CD8-positive, alpha-beta memory T cell (primary cell): ENCODE results near the gene WNK2. TPM values are rescaled to one million over a fixed set of nuclear protein-coding genes. Genes with fewer than 3 reads are reported as not detected.

Experiments used
- CTCF ChIA-PET: fragments of 350-600 bp; sonication (Branson Sonifier 250); formaldehyde crosslinking; loops from one replicate; lab custom pipeline; 2021; ENCODE audit warnings: antibody characterized with exemption; lab: Charles Lee
- POLR2A ChIA-PET: fragments of 350-600 bp; sonication (Branson Sonifier 250); formaldehyde crosslinking; loops from one replicate; lab custom pipeline; 2021; ENCODE audit warnings: antibody characterized with exemption; lab: Charles Lee
- DNase-seq, 5 donors: peaks; one replicate each; pipeline versions ENCODE4 v3.0.0 to v3.0.0-alpha.2; 2020 to 2022; ENCODE audit warnings: mixed read lengths in 1 of 5
- H3K27ac ChIP-seq: one replicate; pipeline ENCODE4 v1.7.0; 2013; ENCODE audit warnings: low read depth, mild to moderate bottlenecking, low read length, moderate library complexity
- H3K27me3 ChIP-seq: 2 replicates; pipeline ENCODE4 v1.7.0; 2013; ENCODE audit warnings: low read length, mild to moderate bottlenecking; ENCODE audit not compliant: insufficient read depth, poor library complexity, severe bottlenecking
- H3K36me3 ChIP-seq: 2 replicates; pipeline ENCODE4 v1.7.0; 2013; ENCODE audit warnings: mild to moderate bottlenecking, low read length, moderate library complexity; ENCODE audit not compliant: insufficient read depth
- H3K4me1 ChIP-seq: 2 replicates; pipeline ENCODE4 v1.7.0; 2013; ENCODE audit warnings: mild to moderate bottlenecking, low read length, moderate library complexity; ENCODE audit not compliant: insufficient read depth
- H3K4me3 ChIP-seq: 2 replicates; pipeline ENCODE4 v1.7.0; 2013; ENCODE audit warnings: mild to moderate bottlenecking, low read length
- H3K9me3 ChIP-seq: 2 replicates; pipeline ENCODE4 v1.7.0; 2013; ENCODE audit warnings: mild to moderate bottlenecking, low read length
- H3K27ac Mint-ChIP-seq, 8 donors: one replicate each; pipeline ENCODE4 v1.8.0; 2020 to 2021; ENCODE audit warnings: mixed read lengths in 8 of 8, mild to moderate bottlenecking in 6 of 8, inconsistent platforms in 3 of 8, moderate library complexity in 3 of 8
- H3K27me3 Mint-ChIP-seq, 2 donors: one replicate each; pipeline ENCODE4 v1.8.0; 2020 to 2021; ENCODE audit warnings: mixed read lengths in 2 of 2, mild to moderate bottlenecking in 1 of 2, moderate library complexity in 1 of 2
- H3K36me3 Mint-ChIP-seq, 3 donors: one replicate each; pipeline ENCODE4 v1.8.0; 2020 to 2021; ENCODE audit warnings: mixed read lengths in 3 of 3, inconsistent platforms in 1 of 3, mild to moderate bottlenecking in 1 of 3
- H3K4me1 Mint-ChIP-seq, 3 donors: one replicate each; pipeline ENCODE4 v1.8.0; 2020 to 2021; ENCODE audit warnings: mixed read lengths in 3 of 3, inconsistent platforms in 1 of 3, mild to moderate bottlenecking in 1 of 3
- H3K4me3 Mint-ChIP-seq, 7 donors: one replicate each; pipeline ENCODE4 v1.8.0; 2020 to 2021; ENCODE audit warnings: mixed read lengths in 7 of 7, mild to moderate bottlenecking in 6 of 7, moderate library complexity in 4 of 7, inconsistent platforms in 2 of 7
- H3K9me3 Mint-ChIP-seq, 5 donors: one replicate each; pipeline ENCODE4 v1.8.0; 2020 to 2022; ENCODE audit warnings: mixed read lengths in 5 of 5, mild to moderate bottlenecking in 3 of 5, moderate library complexity in 2 of 5, inconsistent platforms in 1 of 5
- polyA plus RNA-seq: library from polyadenylated mRNA; unstranded; fragments of 300-500 nt; fragmentation: Illumina TruSeq; gene quantifications from one replicate; pipeline ENCODE4 v1.2.3, GENCODE V29; 2021
- total RNA-seq, 2 experiments: library from RNA; stranded (reverse); gene quantifications; one replicate each; pipeline ENCODE4 v1.2.3, GENCODE V29; 2021

Gene WNK2
- under 1 TPM; 0.20 to 0.55 TPM for total RNA-seq
- not detected for polyA plus RNA-seq

DNA sequence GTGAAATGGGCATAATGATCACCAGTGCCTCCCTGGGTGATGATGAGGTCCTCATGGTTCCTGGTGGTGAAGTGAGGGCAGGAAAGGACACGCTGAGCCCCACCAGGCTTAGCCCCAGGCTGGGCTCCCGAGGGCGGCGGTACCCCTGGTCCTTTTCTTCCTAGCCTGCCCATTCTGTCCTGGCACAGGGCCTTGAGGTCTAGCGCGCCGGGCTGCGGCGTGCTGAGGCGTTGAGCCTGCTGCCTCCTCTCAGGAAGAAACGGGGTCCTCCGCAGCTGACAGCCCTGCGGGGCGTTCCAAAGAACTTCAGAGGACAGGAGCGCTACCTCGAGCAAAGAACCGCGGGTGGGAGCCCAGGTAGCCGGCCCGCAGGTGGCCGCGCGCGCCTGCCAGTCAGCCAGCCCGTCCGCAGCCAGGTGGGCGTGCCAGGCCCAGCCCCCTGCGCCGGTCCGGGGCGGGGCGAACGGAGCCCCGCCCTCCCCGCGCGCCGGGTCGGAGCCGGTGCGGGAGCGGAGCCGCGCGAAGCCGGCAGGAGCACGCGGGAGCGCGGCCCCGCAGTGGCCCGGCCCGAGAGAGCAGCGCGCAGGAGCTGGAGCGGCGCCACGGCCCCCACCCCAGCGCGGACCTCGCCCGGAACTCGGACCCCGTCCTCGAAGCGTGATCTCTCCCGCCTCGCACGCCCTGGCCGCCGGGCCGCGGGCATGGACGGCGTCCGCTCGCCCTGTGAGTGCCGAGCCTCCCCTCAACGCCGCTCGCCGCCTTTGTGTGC lies at the start of gene WNK2:
Gene WNK2, plus strand, starts transcription at position 477 of the 769 bp plus-strand sequence. CDS start 791 bp downstream, outside the sequence.
- Mint-ChIP-seq H3K9me3 (no peaks in the 10 kb centered on the region), H3K27ac (peak within 1 kb of the TSS in 3 of 8 donors; percentile 46 to 78 (median 54)), H3K4me1 (peaks cover 8 to 14% (median 8%) of the 10 kb centered on the region in 3 donors), H3K36me3 (peaks cover 0 to 8% (median 0%) of the 10 kb centered on the region in 3 donors), H3K4me3 (peak within 1 kb of the TSS; percentile 68 to 85 (median 73)), H3K27me3 (peaks cover 28 to 54% of the 10 kb centered on the region in 2 donors)
- Histone ChIP-seq H3K9me3 (no peaks in the 10 kb centered on the region), H3K27ac (no peak within 1 kb of the TSS), H3K27me3 (peaks cover 29% of the 10 kb centered on the region), H3K4me1 (peaks cover 7% of the 10 kb centered on the region), H3K4me3 (peak within 1 kb of the TSS; percentile 42), H3K36me3 (no peaks in the 10 kb centered on the region)
- POLR2A ChIA-PET = no interaction called here
- peak in 4 of 5 donors; percentile 24 to 46 (median 36) for DNase-seq
- CTCF ChIA-PET = no interaction called here

DNA sequence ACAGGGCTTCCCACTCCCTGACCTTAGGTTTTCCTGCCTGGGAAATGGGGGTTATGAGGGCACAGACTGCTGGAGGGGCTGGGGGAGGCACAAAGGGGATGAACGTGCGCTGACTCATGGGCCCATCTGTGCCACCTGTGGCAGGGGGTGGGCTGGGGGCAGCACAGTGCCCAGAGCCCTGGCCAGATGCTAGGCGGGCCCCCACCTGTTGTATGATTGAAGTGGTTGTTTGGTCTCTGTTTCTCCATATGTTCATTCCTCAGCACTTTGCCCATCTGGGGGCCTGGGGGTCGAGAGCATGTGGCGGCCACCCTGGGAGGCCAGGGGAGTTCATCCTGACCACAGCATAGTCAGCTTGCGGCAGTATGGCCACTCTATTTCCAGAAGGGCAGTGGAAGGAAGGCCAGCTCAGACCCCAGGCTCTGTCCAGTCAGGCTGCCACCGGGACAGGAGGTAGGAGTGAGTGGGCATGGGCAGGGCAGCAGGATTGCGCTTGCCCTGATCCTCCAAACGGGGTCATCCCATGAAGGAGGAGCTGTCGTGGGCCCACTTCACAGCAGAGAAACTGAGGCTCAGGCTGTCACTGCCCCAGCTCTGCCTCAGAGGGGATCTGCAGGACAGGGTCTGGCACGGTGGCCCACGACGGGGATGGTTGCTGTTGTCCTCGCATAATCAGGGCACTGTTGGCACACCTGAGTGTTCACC lies 49.0 kb upstream of the WNK2 start:
- H3K4me1 ChIP-seq = peaks cover 57% of the 10 kb centered on the region
- Mint-ChIP-seq H3K9me3 (no peaks in the 10 kb centered on the region), H3K4me1 (peaks cover 29 to 52% (median 34%) of the 10 kb centered on the region in 3 donors), H3K4me3 (peak overlapping the region; percentile 88 to 97 (median 90)), H3K27ac (peak overlapping the region; percentile 94 to 99 (median 96)), H3K27me3 (peaks cover 0 to 3% of the 10 kb centered on the region in 2 donors), H3K36me3 (peaks cover 0 to 10% (median 0%) of the 10 kb centered on the region in 3 donors)
- ChIA-PET CTCF (interaction anchor here (1.1 to 2.2 kb wide), 5 partner anchors 9 to 432 kb away, joined by 4 to 13 read pairs (median 6); no protein-coding TSS in a partner anchor), POLR2A (interaction anchor here (0.9 to 1.6 kb wide), 4 partner anchors 8 to 432 kb away, joined by 3 to 9 read pairs (median 5); no protein-coding TSS in a partner anchor)
- H3K9me3 ChIP-seq = no peaks in the 10 kb centered on the region
- H3K27me3 ChIP-seq = no peaks in the 10 kb centered on the region
- peak overlapping the region; percentile 76 for H3K4me3 ChIP-seq
- no peak for DNase-seq
- H3K36me3 ChIP-seq = no peaks in the 10 kb centered on the region
- peak overlapping the region; percentile 88 for H3K27ac ChIP-seq

DNA sequence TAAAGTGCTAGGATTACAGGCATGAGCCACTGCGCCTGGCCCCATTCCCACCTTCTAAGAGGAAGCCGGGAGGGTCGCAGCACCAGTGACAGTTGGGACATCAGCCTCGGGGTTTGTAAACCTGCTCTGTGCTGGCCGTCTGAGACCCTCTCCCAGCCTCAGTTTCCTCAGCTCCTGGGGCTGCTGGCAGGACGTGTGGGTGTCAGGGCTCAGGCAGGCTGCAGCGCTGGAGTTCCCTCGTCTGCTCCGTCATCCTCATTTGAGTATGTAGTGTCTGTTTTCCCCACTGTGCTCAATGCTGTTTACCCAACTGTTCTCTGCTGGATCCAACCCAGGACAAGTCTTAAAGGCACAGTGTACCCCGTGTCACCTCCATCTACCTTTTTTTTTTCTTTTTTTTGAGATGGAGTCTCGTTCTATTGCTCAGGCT lies 47.9 kb upstream of the WNK2 start:
- Mint-ChIP-seq H3K27ac (peak overlapping the region in 7 of 8 donors; percentile 21 to 94 (median 78)), H3K27me3 (peaks cover 0 to 3% of the 10 kb centered on the region in 2 donors), H3K4me1 (peaks cover 33 to 49% (median 33%) of the 10 kb centered on the region in 3 donors), H3K4me3 (peak overlapping the region in 5 of 7 donors; percentile 20 to 69 (median 26)), H3K9me3 (no peaks in the 10 kb centered on the region), H3K36me3 (peaks cover 0 to 7% (median 0%) of the 10 kb centered on the region in 3 donors)
- Histone ChIP-seq H3K36me3 (no peaks in the 10 kb centered on the region), H3K27me3 (no peaks in the 10 kb centered on the region), H3K4me1 (peaks cover 62% of the 10 kb centered on the region), H3K4me3 (no peak overlapping the region), H3K27ac (no peak overlapping the region), H3K9me3 (no peaks in the 10 kb centered on the region)
- POLR2A ChIA-PET = no interaction called here
- CTCF ChIA-PET = interaction anchor here (1.3 kb wide), 1 partner anchor 27 kb away, joined by 6 read pairs; no protein-coding TSS in a partner anchor
- no peak for DNase-seq

DNA sequence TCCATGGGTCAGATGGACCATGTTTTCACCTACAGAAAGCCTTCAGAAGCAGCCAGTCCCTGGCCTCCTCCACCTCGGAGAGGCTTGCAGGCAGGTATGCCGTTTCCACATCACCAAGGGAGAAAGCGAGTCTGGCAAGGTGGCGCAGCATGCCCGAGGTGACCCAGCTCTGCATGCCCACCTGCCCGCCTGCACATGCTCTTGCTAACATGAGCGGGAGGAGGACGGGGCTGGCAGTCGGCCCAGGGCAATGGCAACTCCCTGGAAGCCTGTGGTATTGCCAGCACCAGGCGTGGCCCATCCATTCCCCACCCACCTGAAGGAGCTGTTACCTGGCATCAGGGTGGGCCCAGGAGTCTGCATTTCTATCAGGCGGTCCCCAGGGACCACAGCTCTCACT lies 46.6 kb upstream of the WNK2 start:
- H3K9me3 ChIP-seq = no peaks in the 10 kb centered on the region
- H3K4me3 Mint-ChIP-seq = no peak overlapping the region
- H3K36me3 Mint-ChIP-seq = peaks cover 0 to 7% (median 0%) of the 10 kb centered on the region in 3 donors
- H3K4me3 ChIP-seq = no peak overlapping the region
- no peaks in the 10 kb centered on the region for H3K9me3 Mint-ChIP-seq
- no peaks in the 10 kb centered on the region for H3K27me3 ChIP-seq
- peaks cover 0 to 3% of the 10 kb centered on the region in 2 donors for H3K27me3 Mint-ChIP-seq
- peaks cover 23 to 43% (median 24%) of the 10 kb centered on the region in 3 donors for H3K4me1 Mint-ChIP-seq
- H3K4me1 ChIP-seq = peaks cover 60% of the 10 kb centered on the region
- H3K36me3 ChIP-seq = no peaks in the 10 kb centered on the region
- ChIA-PET CTCF (interaction anchor here (1.5 kb wide), 1 partner anchor 11 kb away, joined by 6 read pairs; no protein-coding TSS in a partner anchor), POLR2A (no interaction called here)
- DNase-seq = no peak
- peak overlapping the region in 4 of 8 donors; percentile 40 to 86 (median 84) for H3K27ac Mint-ChIP-seq
- no peak overlapping the region for H3K27ac ChIP-seq

DNA sequence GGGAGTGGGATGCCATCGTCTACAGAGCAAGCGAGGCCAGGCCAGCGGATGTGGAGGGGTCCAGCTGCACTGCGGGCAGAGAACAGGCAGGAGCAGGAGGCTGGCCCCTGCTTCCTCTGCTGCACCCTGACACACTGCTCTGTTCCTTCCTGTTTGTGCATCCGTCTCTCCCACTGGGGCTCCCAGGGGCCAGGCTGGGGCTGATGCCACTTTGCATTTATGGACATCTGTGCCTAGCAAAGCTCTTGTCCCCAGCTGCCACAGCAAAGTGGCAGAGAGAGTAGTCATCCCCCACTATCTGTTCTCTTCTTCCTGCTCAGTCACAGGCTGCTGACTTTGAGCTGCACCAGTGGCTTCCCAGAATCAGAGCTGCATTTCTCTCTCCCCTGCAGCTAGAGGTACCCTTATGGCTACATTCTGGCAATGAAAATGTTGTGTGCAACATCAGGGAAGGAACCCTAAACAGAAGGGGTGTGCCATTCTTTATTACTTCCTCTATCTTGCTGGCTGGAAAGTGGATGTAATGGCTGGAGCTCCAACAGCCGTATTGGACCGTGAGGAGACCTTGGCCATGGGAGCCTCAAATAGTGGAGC lies 45.7 kb upstream of the WNK2 start:
- peak overlapping the region in 6 of 8 donors; percentile 17 to 84 (median 76) for H3K27ac Mint-ChIP-seq
- POLR2A ChIA-PET = interaction anchor here (0.5 kb wide), 1 partner anchor 203 kb away, joined by 3 read pairs; no protein-coding TSS in a partner anchor
- peak overlapping the region in 1 of 7 donors; percentile 13 for H3K4me3 Mint-ChIP-seq
- no peak overlapping the region for H3K27ac ChIP-seq
- peaks cover 0 to 5% (median 0%) of the 10 kb centered on the region in 3 donors for H3K36me3 Mint-ChIP-seq
- H3K27me3 ChIP-seq = no peaks in the 10 kb centered on the region
- peaks cover 60% of the 10 kb centered on the region for H3K4me1 ChIP-seq
- H3K27me3 Mint-ChIP-seq = peaks cover 0 to 2% of the 10 kb centered on the region in 2 donors
- H3K4me3 ChIP-seq = no peak overlapping the region
- H3K4me1 Mint-ChIP-seq = peaks cover 18 to 41% (median 20%) of the 10 kb centered on the region in 3 donors
- H3K9me3 ChIP-seq = no peaks in the 10 kb centered on the region
- CTCF ChIA-PET = interaction anchor here (1.5 kb wide), 1 partner anchor 12 kb away, joined by 6 read pairs; no protein-coding TSS in a partner anchor
- H3K9me3 Mint-ChIP-seq = no peaks in the 10 kb centered on the region
- DNase-seq = no peak
- H3K36me3 ChIP-seq = no peaks in the 10 kb centered on the region

DNA sequence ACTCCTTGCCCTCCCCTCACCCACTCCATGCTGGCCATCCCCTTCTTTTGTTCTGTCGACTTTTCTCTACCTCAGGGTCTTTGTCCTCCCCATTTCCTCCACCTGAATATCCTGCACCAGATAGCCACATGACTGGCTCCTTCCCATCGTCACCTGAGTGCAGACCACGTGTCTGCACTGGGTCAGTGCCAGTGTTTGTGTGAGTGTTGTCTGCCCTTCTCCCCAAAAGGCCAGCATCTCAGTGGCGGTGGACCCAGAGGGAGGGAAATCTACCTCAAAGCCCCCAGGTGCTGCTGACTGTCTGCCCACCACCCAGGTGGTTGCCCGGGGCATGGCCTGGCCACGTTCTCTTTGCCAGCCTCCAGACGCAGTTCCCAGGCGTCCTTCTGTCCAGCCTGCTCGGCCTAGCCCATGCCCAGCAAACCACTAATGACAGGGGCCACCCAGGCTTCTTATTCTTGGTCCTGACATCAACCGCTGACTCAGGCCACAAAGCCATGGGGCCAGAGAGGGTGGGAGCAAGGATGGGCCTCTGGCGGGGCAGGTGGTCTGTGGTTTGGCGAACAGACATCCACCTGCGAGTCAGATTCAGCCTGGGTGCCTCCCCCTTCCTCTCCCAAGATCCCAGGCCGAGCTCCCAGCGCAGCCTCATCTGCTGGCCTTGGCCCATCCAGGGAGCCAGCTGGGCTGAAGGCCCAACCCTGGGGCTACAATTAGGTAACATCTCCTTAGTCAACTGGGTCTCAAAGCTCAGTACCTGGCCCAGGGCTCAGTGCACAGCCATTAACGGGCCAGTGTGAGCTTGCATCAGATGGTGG lies 44.4 kb upstream of the WNK2 start:
- ChIA-PET POLR2A (no interaction called here), CTCF (interaction anchor here (1.4 to 1.5 kb wide), 2 partner anchors 14 to 30 kb away, joined by 5 to 7 read pairs; no protein-coding TSS in a partner anchor)
- H3K4me1 ChIP-seq = peaks cover 68% of the 10 kb centered on the region
- H3K36me3 ChIP-seq = no peaks in the 10 kb centered on the region
- no peak overlapping the region for H3K4me3 ChIP-seq
- Mint-ChIP-seq H3K9me3 (no peaks in the 10 kb centered on the region), H3K36me3 (no peaks in the 10 kb centered on the region), H3K4me3 (no peak overlapping the region), H3K4me1 (peaks cover 26 to 48% (median 29%) of the 10 kb centered on the region in 3 donors), H3K27ac (peak overlapping the region in 2 of 8 donors; percentile 23 to 83), H3K27me3 (peaks cover 0 to 2% of the 10 kb centered on the region in 2 donors)
- DNase-seq = no peak
- no peak overlapping the region for H3K27ac ChIP-seq
- no peaks in the 10 kb centered on the region for H3K9me3 ChIP-seq
- H3K27me3 ChIP-seq = no peaks in the 10 kb centered on the region
